H1 (cell line): ENCODE measurements around the gene LY9. TPM values are rescaled to one million over a fixed set of nuclear protein-coding genes. Genes with fewer than 3 reads are reported as not detected.

ENCODE experiments used
- CTCF ChIA-PET: fragments of 300-600 bp; sonication (Branson Sonifier 250); formaldehyde crosslinking; loops from one replicate; lab custom pipeline; 2021; ENCODE audit not compliant: partially characterized antibody; lab: Charles Lee
- POLR2A ChIA-PET: fragments of 300-600 bp; sonication (Branson Sonifier 250); formaldehyde crosslinking; loops from one replicate; lab custom pipeline; 2021; ENCODE audit warnings: inconsistent platforms; ENCODE audit not compliant: partially characterized antibody; lab: Charles Lee
- DNase-seq, 2 experiments: peaks; one replicate each; pipeline versions ENCODE4 v3.0.0 to v3.0.0-alpha.2; 2010 to 2022; ENCODE audit warnings: low spot score in 2 of 2, low read depth in 1 of 2, mixed read lengths in 1 of 2
- FAIRE-seq: peaks from 2 replicates; lab custom pipeline; 2011; peaks lifted over from hg19 to GRCh38; lab: Jason Lieb, UNC
- H2AFZ ChIP-seq: 2 replicates; pipeline ENCODE4 v1.8.1; 2012; ENCODE audit warnings: low read length, inconsistent platforms
- H2AK5ac ChIP-seq: 2 replicates; pipeline ENCODE4 v1.6.1; 2013; ENCODE audit warnings: low read depth, low read length
- H2BK120ac ChIP-seq: replicated peaks from 2 replicates; pipeline ENCODE3; 2013; ENCODE audit warnings: low read depth, low read length, inconsistent platforms
- H2BK12ac ChIP-seq: 2 replicates; pipeline ENCODE4 v1.6.1; 2013; ENCODE audit warnings: low read depth, low read length
- H2BK15ac ChIP-seq: 2 replicates; pipeline ENCODE4 v1.6.1; 2013; ENCODE audit warnings: low read length
- H2BK20ac ChIP-seq: 2 replicates; pipeline ENCODE4 v1.6.1; 2013; ENCODE audit warnings: low read length
- H2BK5ac ChIP-seq: 2 replicates; pipeline ENCODE4 v1.6.1; 2013; ENCODE audit warnings: low read depth, low read length
- H3K14ac ChIP-seq: 2 replicates; pipeline ENCODE4 v1.6.1; 2013; ENCODE audit warnings: inconsistent platforms; ENCODE audit not compliant: insufficient read length
- H3K18ac ChIP-seq: 2 replicates; pipeline ENCODE4 v1.6.1; 2013; ENCODE audit warnings: low read length; ENCODE audit errors: extremely low read depth
- H3K23ac ChIP-seq: 2 replicates; pipeline ENCODE4 v1.6.1; 2013; ENCODE audit warnings: inconsistent platforms; ENCODE audit not compliant: insufficient read length
- H3K23me2 ChIP-seq: 2 replicates; pipeline ENCODE4 v1.6.1; 2013; ENCODE audit warnings: low read depth, low read length
- H3K27ac ChIP-seq: 2 replicates; pipeline ENCODE4 v1.6.1; 2011; ENCODE audit warnings: low read depth, low read length, inconsistent platforms
- H3K27me3 ChIP-seq, 4 experiments: replicated peaks in 1 of 4; 1 replicate in 1 of 4; 2 replicates in 3 of 4; pipeline versions ENCODE4 v1.6.1 to v1.8.1; 2011 to 2013; ENCODE audit warnings: low read length in 3 of 4, mild to moderate bottlenecking in 3 of 4, inconsistent platforms in 2 of 4, mixed read lengths in 2 of 4, moderate library complexity in 1 of 4; ENCODE audit not compliant: control insufficient read depth in 3 of 4, insufficient read depth in 3 of 4; ENCODE audit errors: extremely low read depth in 1 of 4
- H3K36me3 ChIP-seq, 4 experiments: 2 replicates each; pipeline versions ENCODE4 v1.6.1 to v1.8.1; 2011 to 2013; ENCODE audit warnings: mild to moderate bottlenecking in 4 of 4, low read length in 3 of 4, moderate library complexity in 2 of 4, control low read depth in 1 of 4, inconsistent platforms in 1 of 4; ENCODE audit not compliant: insufficient read depth in 4 of 4, control insufficient read depth in 2 of 4
- H3K4ac ChIP-seq: replicated peaks from 2 replicates; pipeline ENCODE3; 2013; ENCODE audit warnings: low read length, low read depth, mixed read lengths, inconsistent platforms; ENCODE audit not compliant: insufficient read length
- H3K4me1 ChIP-seq, 4 experiments: replicated peaks in 1 of 4; 1 replicate in 1 of 4; 2 replicates in 3 of 4; pipeline versions ENCODE4 v1.6.1 to v1.8.1; 2011 to 2013; ENCODE audit warnings: low read length in 3 of 4, inconsistent platforms in 2 of 4, mixed read lengths in 1 of 4; ENCODE audit not compliant: insufficient read depth in 4 of 4, control insufficient read depth in 3 of 4
- H3K4me2 ChIP-seq, 2 experiments: 2 replicates each; pipeline versions ENCODE4 v1.6.1 to v1.8.1; 2011 to 2013; ENCODE audit warnings: low read depth in 2 of 2, low read length in 2 of 2, control low read depth in 1 of 2, inconsistent platforms in 1 of 2, mild to moderate bottlenecking in 1 of 2; ENCODE audit not compliant: insufficient read depth in 1 of 2
- H3K4me3 ChIP-seq, 4 experiments: fragments of 200-600, 300-600 bp in 1 of 4; sonication (generic), shearing (Covaris generic), sonication (Bioruptor Twin) in 1 of 4; 2 replicates each; pipeline versions ENCODE4 v1.5.1 to v1.8.1; 2011 to 2016; ENCODE audit warnings: low read length in 4 of 4, low read depth in 3 of 4, control low read depth in 2 of 4, inconsistent platforms in 2 of 4, mild to moderate bottlenecking in 2 of 4, mixed read lengths in 1 of 4, moderate library complexity in 1 of 4; ENCODE audit not compliant: insufficient read depth in 2 of 4; ENCODE audit errors: extremely low read depth in 1 of 4
- H3K56ac ChIP-seq: replicated peaks from 2 replicates; pipeline ENCODE3; 2013; ENCODE audit warnings: low read depth, mild to moderate bottlenecking, mixed read lengths, low read length, inconsistent platforms; ENCODE audit not compliant: insufficient read length
- H3K79me1 ChIP-seq: 2 replicates; pipeline ENCODE4 v1.6.1; 2013; ENCODE audit warnings: low read depth, low read length, control low read depth
- H3K79me2 ChIP-seq, 2 experiments: 2 replicates each; pipeline versions ENCODE4 v1.6.1 to v1.8.1; 2012 to 2013; ENCODE audit warnings: low read length in 2 of 2, mild to moderate bottlenecking in 2 of 2, inconsistent platforms in 1 of 2; ENCODE audit not compliant: insufficient read depth in 2 of 2, control insufficient read depth in 1 of 2
- H3K9ac ChIP-seq, 4 experiments: replicated peaks in 1 of 4; 1 replicate in 1 of 4; 2 replicates in 3 of 4; pipeline versions ENCODE4 v1.6.1 to v1.8.1; 2011 to 2013; ENCODE audit warnings: low read depth in 3 of 4, low read length in 3 of 4, control low read depth in 2 of 4, mild to moderate bottlenecking in 2 of 4, moderate library complexity in 2 of 4, inconsistent platforms in 1 of 4; ENCODE audit errors: extremely low read depth in 1 of 4
- H3K9me3 ChIP-seq, 2 experiments: 2 replicates each; pipeline versions ENCODE4 v1.6.1 to v1.8.1; 2012 to 2013; ENCODE audit warnings: mild to moderate bottlenecking in 2 of 2, moderate library complexity in 2 of 2, control low read depth in 1 of 2, inconsistent platforms in 1 of 2, low read depth in 1 of 2, low read length in 1 of 2, mixed read lengths in 1 of 2; ENCODE audit not compliant: insufficient read depth in 2 of 2
- H4K20me1 ChIP-seq, 2 experiments: replicated peaks in 1 of 2; 2 replicates each; pipeline versions ENCODE3 to v1.8.1; 2011 to 2013; ENCODE audit warnings: inconsistent platforms in 2 of 2, low read length in 2 of 2, mild to moderate bottlenecking in 1 of 2; ENCODE audit not compliant: insufficient read depth in 2 of 2, control insufficient read depth in 1 of 2
- H4K5ac ChIP-seq: 2 replicates; pipeline ENCODE4 v1.6.1; 2013; ENCODE audit warnings: low read length, low read depth, mixed read lengths, inconsistent platforms; ENCODE audit not compliant: insufficient read length
- H4K8ac ChIP-seq: 2 replicates; pipeline ENCODE4 v1.8.0; 2013; ENCODE audit warnings: mild to moderate bottlenecking, moderate library complexity, low read length, inconsistent platforms; ENCODE audit not compliant: insufficient read depth; ENCODE audit errors: extremely low read depth
- H4K91ac ChIP-seq: replicated peaks from 2 replicates; pipeline ENCODE3; 2013; ENCODE audit warnings: low read length, mixed read lengths, inconsistent platforms; ENCODE audit not compliant: insufficient read length
- ASH2L ChIP-seq: fragments of 200-600, 300-600 bp; sonication (generic); IDR thresholded peaks from one replicate; pipeline ENCODE4 v1.7.1; 2017; ENCODE audit warnings: low read length
- ATF2 ChIP-seq: IDR thresholded peaks from 2 replicates; pipeline ENCODE4 v1.6.1; 2012; ENCODE audit warnings: low read length, inconsistent platforms
- POLR2AphosphoS5 ChIP-seq: IDR thresholded peaks from 2 replicates; pipeline ENCODE4 v1.6.1; 2011; ENCODE audit warnings: low read depth, low read length
- POU5F1 ChIP-seq: IDR thresholded peaks from 2 replicates; pipeline ENCODE4 v1.6.1; 2011; ENCODE audit warnings: low read depth, mild to moderate bottlenecking, low read length, moderate library complexity
- RFX5 ChIP-seq: IDR thresholded peaks from 2 replicates; pipeline ENCODE4 v1.6.1; 2011; ENCODE audit warnings: low read depth, low read length, improper control_type of control experiment, borderline replicate concordance
- SRF ChIP-seq: IDR thresholded peaks from 2 replicates; pipeline ENCODE4 v1.6.1; 2011; ENCODE audit warnings: mild to moderate bottlenecking, low read depth, low read length, moderate library complexity
- WGBS, 2 experiments: shearing (Covaris generic) in 1 of 2; methylation state at CpG; one replicate each; pipeline versions ENCODE4 v1.1.6 to v1.1.7; 2013 to 2015; ENCODE audit warnings: low lambda C conversion rate in 2 of 2, mixed read lengths in 2 of 2, inconsistent platforms in 1 of 2, low coverage in 1 of 2, missing lambda C conversion rate in 1 of 2; ENCODE audit not compliant: insufficient replicate concordance in 2 of 2, insufficient coverage in 1 of 2, insufficient read length in 1 of 2; ENCODE audit errors: extremely low coverage in 1 of 2, missing lambda C conversion rate in 1 of 2; 5-methylcytosine and 5-hydroxymethylcytosine counted together
- polyA plus RNA-seq, 7 experiments: library from polyadenylated mRNA; depleted of rRNA in 3 of 7; stranded (reverse) in 5 of 7; unstranded in 2 of 7; fragments of >200 nt in 5 of 7; fragments of 200-250 nt in 2 of 7; gene quantifications; 1 replicate in 5 of 7; 2 replicates in 1 of 7; 4 replicates in 1 of 7; pipeline versions ENCODE4 v1.2.1 to v1.2.3, GENCODE V29; 2011 to 2013; ENCODE audit warnings: missing spikeins in 2 of 7, mixed read lengths in 2 of 7
- total RNA-seq: library from RNA; stranded (reverse); fragmentation: NEBNext Ultra II Directional; extraction: Animal tissue kit (Norgen Biotek cat#: 25700); gene quantifications from 2 replicates; pipeline ENCODE4 v1.2.1, GENCODE V29; 2021

The LY9 gene
- total and polyA plus RNA-seq, 2 of the 8 experiments (the other 6 are each of a cell fraction or from before 2014, with no cell fraction given), result not detected

- H2BK15ac ChIP-seq, result no peak overlapping the region
- no peak overlapping the region for H3K18ac ChIP-seq
- FAIRE-seq (no peak), DNase-seq (no peak)
- no peaks in the 10 kb centered on the region for H3K23me2 ChIP-seq
- no peak overlapping the region for H4K91ac ChIP-seq
- no peak overlapping the region for H2AK5ac ChIP-seq
- 0 out of 2 replicates have a peak overlapping the region, but pooled peaks have one; percentile 56 for H2BK12ac ChIP-seq
- no peak overlapping the region for H3K23ac ChIP-seq
- H3K9me3 ChIP-seq, result peaks cover 3% of the 10 kb centered on the region in 2 experiments; a peak in 3 of 4 replicates
- no peaks in the 10 kb centered on the region for H4K20me1 ChIP-seq
- H3K56ac ChIP-seq, result no peak overlapping the region
- TF ChIP-seq ATF2 (no peak), RFX5 (no peak), SRF (no peak), POU5F1 (no peak), ASH2L (no peak), POLR2AphosphoS5 (no peak)
- no peak overlapping the region for H4K5ac ChIP-seq
- H3K36me3 ChIP-seq, result no peaks in the 10 kb centered on the region
- 83% methylated on average over 6 of the region's 6 CpGs; no CpG with 5 or more reads in 1 of the 2 experiments for WGBS, 2 experiments
- no peak overlapping the region for H2BK120ac ChIP-seq
- no peak overlapping the region for H3K27ac ChIP-seq
- H3K9ac ChIP-seq, result no peak overlapping the region
- H3K27me3 ChIP-seq, result no peaks in the 10 kb centered on the region
- no peak overlapping the region for H3K14ac ChIP-seq
- no peak overlapping the region for H4K8ac ChIP-seq
- no peaks in the 10 kb centered on the region for H3K4me1 ChIP-seq
- no peak overlapping the region for H3K4ac ChIP-seq
- no peak overlapping the region for H2AFZ ChIP-seq
- no peaks in the 10 kb centered on the region for H3K79me2 ChIP-seq
- POLR2A ChIA-PET, result interaction anchor here (0.8 kb wide), 1 partner anchor 12 kb away, joined by 3 read pairs; no protein-coding TSS in a partner anchor
- no peak overlapping the region for H3K4me2 ChIP-seq
- no peak overlapping the region for H3K4me3 ChIP-seq
- no peak overlapping the region for H2BK20ac ChIP-seq
- CTCF ChIA-PET, result interaction anchor here (0.6 to 8.2 kb wide), 23 partner anchors 11 to 213 kb away, joined by 3 to 141 read pairs (median 16); partner anchors contain the start of gene LY9
- no peak overlapping the region for H2BK5ac ChIP-seq
- H3K79me1 ChIP-seq, result no peaks in the 10 kb centered on the region
Measured at GRCh38 chr1:160778976-160779375, 17.0 kb upstream of the LY9 start.
